ENCODE data around the gene CD300H.
"Not testable (repeated sequence)": the region's sequence is repeated elsewhere in the genome, so short reads cannot be mapped to it uniquely, and the experiment has no call there.

The CD300H gene

GRCh38 chr17:74563358-74563757 is 4.0 kb downstream of the CD300H start:
- H3K4me3 ChIP-seq (ENCODE audit: low read length) = no peak overlapping the region
- no peaks in the 10 kb centered on the region for H3K9me3 ChIP-seq (replicated peaks; ENCODE audit: low read length)
- no peak overlapping the region for H3K9ac ChIP-seq (ENCODE audit: low read depth, low read length)
- no peaks in the 10 kb centered on the region for H3K4me1 ChIP-seq (ENCODE audit: control insufficient read depth, insufficient read depth, low read length)
- H3K27me3 ChIP-seq (ENCODE audit: control insufficient read depth, insufficient read depth, low read length) = no peaks in the 10 kb centered on the region
- H3K4me2 ChIP-seq (ENCODE audit: low read length) = no peak overlapping the region
- no peaks in the 10 kb centered on the region for H3K36me3 ChIP-seq (ENCODE audit: insufficient read depth, low read length)

GRCh38 chr17:74561586-74561985 is 5.7 kb downstream of the CD300H start:
- H3K9me3 ChIP-seq (replicated peaks; ENCODE audit: low read length) = no peaks in the 10 kb centered on the region
- no peaks in the 10 kb centered on the region for H3K27me3 ChIP-seq (ENCODE audit: control insufficient read depth, insufficient read depth, low read length)
- H3K36me3 ChIP-seq (ENCODE audit: insufficient read depth, low read length) = no peaks in the 10 kb centered on the region
- no peak overlapping the region for H3K4me2 ChIP-seq (ENCODE audit: low read length)
- no peaks in the 10 kb centered on the region for H3K4me1 ChIP-seq (ENCODE audit: control insufficient read depth, insufficient read depth, low read length)
- no peak overlapping the region for H3K9ac ChIP-seq (ENCODE audit: low read depth, low read length)
- no peak overlapping the region for H3K4me3 ChIP-seq (ENCODE audit: low read length)

GRCh38 chr17:74558882-74559519 is 8.3 kb downstream of the CD300H start:
- Histone ChIP-seq H3K4me3 (ENCODE audit: low read length) (no peak overlapping the region), H3K4me2 (ENCODE audit: low read length) (no peak overlapping the region), H3K9ac (ENCODE audit: low read depth, low read length) (no peak overlapping the region), H3K27me3 (ENCODE audit: control insufficient read depth, insufficient read depth, low read length) (no peaks in the 10 kb centered on the region), H3K4me1 (ENCODE audit: control insufficient read depth, insufficient read depth, low read length) (no peaks in the 10 kb centered on the region), H3K36me3 (ENCODE audit: insufficient read depth, low read length) (no peaks in the 10 kb centered on the region), H3K9me3 (replicated peaks; ENCODE audit: low read length) (no peaks in the 10 kb centered on the region)

- not testable (repeated sequence) for H3K36me3 ChIP-seq (ENCODE audit: insufficient read depth, low read length); H3K9ac ChIP-seq (ENCODE audit: low read depth, low read length); H3K4me2 ChIP-seq (ENCODE audit: low read length); H3K27me3 ChIP-seq (ENCODE audit: control insufficient read depth, insufficient read depth, low read length); H3K4me3 ChIP-seq (ENCODE audit: low read length); H3K9me3 ChIP-seq (replicated peaks; ENCODE audit: low read length); H3K4me1 ChIP-seq (ENCODE audit: control insufficient read depth, insufficient read depth, low read length)
These were observed 8.9 kb downstream of the CD300H start for GRCh38 chr17:74558402-74558801.

- Histone ChIP-seq H3K9ac (ENCODE audit: low read depth, low read length) (no peak overlapping the region), H3K4me1 (ENCODE audit: control insufficient read depth, insufficient read depth, low read length) (no peaks in the 10 kb centered on the region), H3K4me2 (ENCODE audit: low read length) (no peak overlapping the region), H3K36me3 (ENCODE audit: insufficient read depth, low read length) (no peaks in the 10 kb centered on the region), H3K27me3 (ENCODE audit: control insufficient read depth, insufficient read depth, low read length) (no peaks in the 10 kb centered on the region), H3K4me3 (ENCODE audit: low read length) (no peak overlapping the region), H3K9me3 (replicated peaks; ENCODE audit: low read length) (peaks cover 2% of the 10 kb centered on the region)
These were observed 11.8 kb downstream of the CD300H start for GRCh38 chr17:74555427-74555940.

GRCh38 chr17:74554909-74555308 is 12.4 kb downstream of the CD300H start:
- Histone ChIP-seq H3K9ac (ENCODE audit: low read depth, low read length) (no peak overlapping the region), H3K9me3 (replicated peaks; ENCODE audit: low read length) (peaks cover 2% of the 10 kb centered on the region), H3K4me3 (ENCODE audit: low read length) (no peak overlapping the region), H3K36me3 (ENCODE audit: insufficient read depth, low read length) (no peaks in the 10 kb centered on the region), H3K4me1 (ENCODE audit: control insufficient read depth, insufficient read depth, low read length) (no peaks in the 10 kb centered on the region), H3K4me2 (ENCODE audit: low read length) (no peak overlapping the region), H3K27me3 (ENCODE audit: control insufficient read depth, insufficient read depth, low read length) (no peaks in the 10 kb centered on the region)

- Histone ChIP-seq H3K9ac (ENCODE audit: low read depth, low read length) (no peak overlapping the region), H3K36me3 (ENCODE audit: insufficient read depth, low read length) (no peaks in the 10 kb centered on the region), H3K4me1 (ENCODE audit: control insufficient read depth, insufficient read depth, low read length) (no peaks in the 10 kb centered on the region), H3K4me3 (ENCODE audit: low read length) (no peak overlapping the region), H3K27me3 (ENCODE audit: control insufficient read depth, insufficient read depth, low read length) (no peaks in the 10 kb centered on the region), H3K9me3 (replicated peaks; ENCODE audit: low read length) (peaks cover 2% of the 10 kb centered on the region), H3K4me2 (ENCODE audit: low read length) (no peak overlapping the region)
These were observed 15.3 kb downstream of the CD300H start for GRCh38 chr17:74552037-74552436.

GRCh38 chr17:74550602-74551001 is 16.7 kb downstream of the CD300H start:
- no peak overlapping the region for H3K4me2 ChIP-seq (ENCODE audit: low read length)
- no peaks in the 10 kb centered on the region for H3K36me3 ChIP-seq (ENCODE audit: insufficient read depth, low read length)
- no peaks in the 10 kb centered on the region for H3K4me1 ChIP-seq (ENCODE audit: control insufficient read depth, insufficient read depth, low read length)
- H3K27me3 ChIP-seq (ENCODE audit: control insufficient read depth, insufficient read depth, low read length) = no peaks in the 10 kb centered on the region
- no peak overlapping the region for H3K4me3 ChIP-seq (ENCODE audit: low read length)
- peaks cover 5% of the 10 kb centered on the region for H3K9me3 ChIP-seq (replicated peaks; ENCODE audit: low read length)
- no peak overlapping the region for H3K9ac ChIP-seq (ENCODE audit: low read depth, low read length)

GRCh38 chr17:74549343-74549742 is 18.0 kb downstream of the CD300H start:
- Histone ChIP-seq H3K9me3 (replicated peaks; ENCODE audit: low read length) (peaks cover 5% of the 10 kb centered on the region), H3K36me3 (ENCODE audit: insufficient read depth, low read length) (no peaks in the 10 kb centered on the region), H3K4me2 (ENCODE audit: low read length) (no peak overlapping the region), H3K9ac (ENCODE audit: low read depth, low read length) (no peak overlapping the region), H3K4me3 (ENCODE audit: low read length) (no peak overlapping the region), H3K27me3 (ENCODE audit: control insufficient read depth, insufficient read depth, low read length) (no peaks in the 10 kb centered on the region), H3K4me1 (ENCODE audit: control insufficient read depth, insufficient read depth, low read length) (no peaks in the 10 kb centered on the region)

GRCh38 chr17:74547736-74548135 is 19.6 kb downstream of the CD300H start:
- Histone ChIP-seq H3K4me1 (ENCODE audit: control insufficient read depth, insufficient read depth, low read length) (no peaks in the 10 kb centered on the region), H3K9me3 (replicated peaks; ENCODE audit: low read length) (peaks cover 5% of the 10 kb centered on the region), H3K36me3 (ENCODE audit: insufficient read depth, low read length) (no peaks in the 10 kb centered on the region), H3K9ac (ENCODE audit: low read depth, low read length) (no peak overlapping the region), H3K27me3 (ENCODE audit: control insufficient read depth, insufficient read depth, low read length) (no peaks in the 10 kb centered on the region), H3K4me3 (ENCODE audit: low read length) (no peak overlapping the region), H3K4me2 (ENCODE audit: low read length) (no peak overlapping the region)

- Histone ChIP-seq H3K4me1 (ENCODE audit: control insufficient read depth, insufficient read depth, low read length) (no peaks in the 10 kb centered on the region), H3K9me3 (replicated peaks; ENCODE audit: low read length) (peaks cover 5% of the 10 kb centered on the region), H3K4me3 (ENCODE audit: low read length) (no peak overlapping the region), H3K27me3 (ENCODE audit: control insufficient read depth, insufficient read depth, low read length) (no peaks in the 10 kb centered on the region), H3K36me3 (ENCODE audit: insufficient read depth, low read length) (no peaks in the 10 kb centered on the region), H3K4me2 (ENCODE audit: low read length) (no peak overlapping the region), H3K9ac (ENCODE audit: low read depth, low read length) (no peak overlapping the region)
These were observed 20.0 kb downstream of the CD300H start for GRCh38 chr17:74547264-74547663.

GRCh38 chr17:74546586-74546985 is 20.7 kb downstream of the CD300H start:
- Histone ChIP-seq H3K4me2 (ENCODE audit: low read length) (no peak overlapping the region), H3K27me3 (ENCODE audit: control insufficient read depth, insufficient read depth, low read length) (no peaks in the 10 kb centered on the region), H3K9ac (ENCODE audit: low read depth, low read length) (no peak overlapping the region), H3K36me3 (ENCODE audit: insufficient read depth, low read length) (no peaks in the 10 kb centered on the region), H3K9me3 (replicated peaks; ENCODE audit: low read length) (peaks cover 3% of the 10 kb centered on the region), H3K4me3 (ENCODE audit: low read length) (no peak overlapping the region), H3K4me1 (ENCODE audit: control insufficient read depth, insufficient read depth, low read length) (no peaks in the 10 kb centered on the region)
